GM19468 (cell line): Measurements from ENCODE around the gene PITPNC1.
"Not testable (repeated sequence)": the region's sequence is repeated elsewhere in the genome, so short reads cannot be mapped to it uniquely, and the experiment has no call there.

Experiments
- ATAC-seq: cut with Tn5 transposase; IDR thresholded peaks from one replicate; pipeline ENCODE4 v1.9.1; 2021; ENCODE audit warnings: mild to moderate bottlenecking, moderate library complexity, moderate number of reproducible peaks; ENCODE audit not compliant: unreplicated experiment; ENCODE audit errors: extremely low read depth

The PITPNC1 gene

DNA sequence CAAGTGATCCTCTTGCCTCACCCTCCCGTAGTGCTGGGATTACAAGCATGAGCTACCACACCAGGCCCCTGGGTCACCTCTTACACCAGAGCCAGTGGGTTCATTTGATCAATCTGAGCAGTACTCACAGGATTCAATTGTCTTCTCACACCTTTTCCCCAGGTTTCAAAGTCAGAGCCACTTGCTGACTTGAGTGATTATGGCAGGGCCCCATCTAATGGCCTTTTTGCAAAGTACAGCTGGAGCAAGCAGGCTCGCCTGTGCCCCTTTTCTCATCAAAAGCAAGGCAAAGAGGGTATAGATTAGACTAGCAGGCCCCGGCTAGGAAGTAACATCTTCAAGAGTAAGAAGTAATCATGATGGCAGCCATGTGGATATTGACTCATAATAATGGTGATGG lies 225.9 kb downstream of the PITPNC1 start:
- no peak for ATAC-seq

DNA sequence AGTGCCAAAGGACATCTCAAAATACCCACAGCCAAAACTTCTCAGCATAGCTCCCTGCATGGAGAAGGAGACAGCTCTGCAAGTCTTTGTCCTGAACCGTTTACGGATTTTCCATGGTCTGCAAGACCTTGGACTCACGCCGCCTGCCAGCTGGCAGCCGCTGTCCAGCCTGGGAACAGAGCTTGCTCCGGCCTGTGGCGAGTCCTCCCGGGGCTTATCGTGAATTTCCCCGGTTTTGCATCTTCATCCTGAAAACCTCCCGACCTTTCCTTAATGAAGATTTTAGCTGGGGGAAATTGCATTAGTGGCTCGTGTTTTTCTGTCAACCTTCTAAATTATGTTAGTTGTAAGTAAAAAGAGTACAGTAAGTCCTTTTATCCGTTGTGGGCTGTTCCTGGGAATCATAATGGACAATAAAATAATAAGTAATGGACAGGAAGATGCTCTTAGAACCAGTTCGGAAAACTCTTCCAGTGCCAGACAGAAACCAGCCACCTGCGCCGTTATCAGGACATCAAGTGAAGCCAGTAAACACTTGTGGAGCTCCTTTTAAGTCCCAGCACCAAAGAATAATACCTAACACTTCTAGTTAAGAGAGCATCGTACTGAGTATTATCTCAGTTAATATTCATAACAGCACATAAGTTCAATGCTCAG lies 228.3 kb downstream of the PITPNC1 start:
- ATAC-seq, result no peak

DNA sequence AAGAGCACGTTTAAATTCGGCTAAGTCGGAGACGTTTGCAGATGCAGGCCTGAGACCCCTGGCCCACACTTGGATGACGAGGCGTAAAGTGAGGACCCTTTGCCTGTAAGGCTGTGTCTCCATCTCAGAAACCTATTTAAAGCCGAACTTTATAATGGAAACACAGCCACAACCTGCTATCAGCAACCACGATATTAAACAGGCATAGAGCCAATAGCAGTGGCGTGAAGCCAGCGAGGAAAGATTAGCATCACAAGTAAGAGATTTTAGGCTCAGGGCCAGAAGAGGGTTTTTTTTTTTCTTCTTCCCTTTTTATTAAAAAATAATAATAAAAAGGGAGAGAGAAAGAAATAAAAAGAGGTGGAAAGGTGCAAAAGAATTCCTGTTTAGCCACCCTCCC lies 229.4 kb downstream of the PITPNC1 start:
- no peak for ATAC-seq

DNA sequence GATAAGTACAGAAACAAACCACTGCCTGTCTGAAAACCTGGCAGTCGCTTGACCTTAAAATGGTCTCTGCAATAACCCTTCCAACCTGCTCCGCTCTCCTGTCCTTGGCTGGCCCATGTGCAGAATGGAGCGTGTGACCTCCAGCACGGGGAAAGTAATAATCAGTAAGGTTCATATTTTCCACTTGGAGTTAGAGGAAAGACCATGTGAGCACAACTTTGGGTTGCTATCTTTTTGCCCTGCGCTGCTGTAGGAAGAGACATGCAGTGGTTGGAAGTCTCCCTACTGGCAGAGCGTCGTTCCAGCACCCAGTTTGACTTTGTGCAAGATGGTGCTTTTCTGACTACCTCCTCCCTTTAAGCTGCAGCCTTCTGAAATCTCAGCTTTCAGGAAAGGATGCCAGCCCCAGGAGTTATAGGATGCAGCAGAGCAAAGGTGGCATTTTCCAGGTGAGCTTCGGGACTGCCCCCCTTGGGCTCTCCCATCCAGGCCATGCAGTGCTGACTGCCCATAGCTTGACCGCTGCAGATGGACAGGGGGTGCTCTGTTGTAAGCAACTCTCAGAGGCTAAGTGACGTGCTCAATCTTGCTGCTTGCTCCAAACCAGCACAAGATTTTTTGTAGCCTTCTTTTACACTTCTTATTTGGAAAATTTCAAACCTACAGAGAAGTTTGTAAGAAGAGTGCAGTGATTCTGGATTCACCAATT lies 230.0 kb downstream of the PITPNC1 start:
- ATAC-seq, result no peak

DNA sequence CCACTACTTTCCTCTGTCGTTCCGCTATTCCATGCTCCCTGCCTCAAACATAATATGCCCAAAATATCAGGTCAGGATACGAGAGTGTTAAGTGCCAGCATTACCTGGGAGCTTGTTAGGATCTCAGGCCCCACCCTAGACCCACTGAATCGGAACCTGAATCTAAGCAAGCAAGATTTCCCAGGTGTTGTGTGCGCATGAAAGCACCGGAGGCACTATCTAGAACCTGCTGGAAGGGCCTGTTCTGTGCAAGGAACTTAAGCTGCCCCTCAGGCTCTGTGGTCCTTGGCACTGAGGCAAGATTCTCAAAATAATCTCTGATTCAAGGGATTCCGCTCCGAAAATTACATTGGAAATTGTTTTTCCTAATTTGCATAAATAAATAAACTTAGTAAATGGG lies 233.0 kb downstream of the PITPNC1 start:
- ATAC-seq, result no peak

DNA sequence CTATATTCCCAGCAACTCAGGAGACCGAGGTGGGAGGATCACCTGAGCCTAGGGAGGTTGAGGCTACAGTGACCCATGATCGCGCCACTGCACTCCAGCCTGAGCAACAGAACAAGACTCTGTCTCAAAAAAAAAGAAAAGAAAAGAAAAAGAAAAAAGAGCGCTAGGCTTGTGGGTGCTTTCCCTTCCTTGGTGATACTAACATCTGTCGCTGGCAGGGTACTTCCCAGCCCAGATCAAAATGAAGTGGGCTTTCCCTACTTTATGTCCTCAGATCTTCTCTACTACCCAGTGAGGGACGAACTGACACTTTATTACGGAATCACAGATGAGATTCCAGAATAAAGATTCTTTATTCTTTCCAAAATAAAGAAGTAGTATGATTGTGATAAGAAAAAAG lies 236.9 kb downstream of the PITPNC1 start:
- no peak for ATAC-seq

DNA sequence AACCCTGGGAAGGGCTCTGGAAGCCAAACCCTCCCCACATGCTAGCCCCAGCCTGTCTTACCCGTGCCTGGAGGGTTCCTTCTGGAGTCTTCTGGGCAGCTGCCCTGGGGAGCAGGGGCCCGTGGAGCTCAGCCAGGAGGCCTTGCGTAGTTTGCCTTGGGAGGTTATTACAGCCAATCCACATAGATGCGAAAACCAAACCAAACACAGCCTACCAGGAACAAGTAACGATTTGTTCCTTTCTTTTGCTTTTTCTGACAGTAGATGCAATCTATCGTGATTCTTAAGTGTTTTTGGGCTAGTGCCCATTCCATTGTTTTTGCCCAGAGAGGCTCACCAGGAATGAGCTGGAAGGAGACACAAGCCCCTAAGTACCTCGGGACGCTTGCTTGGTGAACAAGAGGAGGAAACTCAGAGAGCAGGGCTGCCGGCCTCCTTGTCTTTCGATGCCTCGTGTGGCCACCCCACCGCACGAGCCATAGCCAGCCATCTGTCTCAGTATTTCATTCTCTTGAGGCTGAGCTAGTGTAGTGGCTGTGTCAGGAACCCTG lies 238.0 kb downstream of the PITPNC1 start:
- ATAC-seq, result no peak

DNA sequence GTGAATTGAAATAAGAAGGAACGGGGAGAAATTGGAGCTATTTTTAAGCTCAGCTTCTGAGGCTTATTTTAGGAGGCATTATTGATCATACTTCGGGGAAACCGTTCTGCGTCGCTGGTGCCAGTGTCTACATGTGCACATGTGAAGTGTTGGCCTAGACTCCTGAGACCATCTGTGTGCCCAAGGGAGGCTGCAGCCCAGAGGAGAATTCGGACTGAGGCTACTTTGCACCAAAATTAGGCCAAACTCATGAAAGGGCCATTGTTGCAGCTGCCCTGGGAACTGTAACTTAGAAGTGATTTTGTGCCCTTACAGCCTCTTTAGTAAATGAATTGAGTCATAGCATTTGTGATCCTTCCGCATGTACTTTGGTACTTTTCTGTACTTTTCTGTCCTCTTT lies 238.7 kb downstream of the PITPNC1 start:
- no peak for ATAC-seq

DNA sequence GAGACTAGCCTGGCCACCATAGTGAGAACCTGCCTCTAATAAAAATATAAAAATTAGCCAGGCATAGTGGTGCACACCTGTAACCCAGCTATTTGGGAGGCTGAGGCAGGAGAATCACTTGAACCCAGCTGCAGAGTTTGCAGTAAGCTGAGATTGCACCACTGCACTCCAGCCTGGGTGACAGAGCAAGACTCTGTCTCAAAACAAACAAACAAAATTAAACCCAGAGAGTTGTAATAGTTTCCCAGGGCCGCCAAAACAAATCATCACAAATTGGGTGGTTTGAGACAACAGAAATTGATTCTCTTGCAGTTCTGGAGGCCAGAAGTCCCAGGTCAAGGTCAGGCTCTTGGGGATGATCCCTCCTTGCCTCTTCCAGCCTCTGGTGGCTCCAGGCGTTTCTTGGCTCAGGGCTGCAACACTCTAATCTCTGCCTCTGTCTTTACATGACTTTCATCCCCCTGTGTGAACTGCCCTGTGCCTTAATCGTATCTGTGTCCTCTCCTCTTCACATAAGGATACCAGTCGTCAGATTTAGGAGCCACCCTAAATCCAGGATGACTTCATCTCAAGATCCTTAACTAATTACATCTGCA lies 240.3 kb downstream of the PITPNC1 start:
- no peak for ATAC-seq

DNA sequence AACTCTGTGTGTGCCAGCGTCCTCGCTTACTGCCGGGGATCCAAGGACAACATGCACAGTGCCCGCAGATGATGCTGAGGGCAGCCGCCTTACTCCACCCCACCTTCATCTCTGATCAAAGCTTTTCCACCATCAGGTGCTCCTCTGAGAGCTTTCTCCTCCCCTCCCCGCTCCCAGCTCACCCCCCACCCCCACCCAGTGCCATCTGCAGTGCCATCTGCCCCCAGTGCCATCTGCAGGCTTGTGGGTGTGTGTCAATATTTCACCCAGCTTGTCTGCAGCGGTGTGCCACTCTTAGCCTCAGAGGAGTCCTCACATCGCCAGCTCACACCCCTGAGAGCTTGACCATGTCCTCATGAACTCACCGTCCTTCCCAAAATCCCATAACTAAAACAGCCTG lies 242.5 kb downstream of the PITPNC1 start:
- no peak for ATAC-seq

DNA sequence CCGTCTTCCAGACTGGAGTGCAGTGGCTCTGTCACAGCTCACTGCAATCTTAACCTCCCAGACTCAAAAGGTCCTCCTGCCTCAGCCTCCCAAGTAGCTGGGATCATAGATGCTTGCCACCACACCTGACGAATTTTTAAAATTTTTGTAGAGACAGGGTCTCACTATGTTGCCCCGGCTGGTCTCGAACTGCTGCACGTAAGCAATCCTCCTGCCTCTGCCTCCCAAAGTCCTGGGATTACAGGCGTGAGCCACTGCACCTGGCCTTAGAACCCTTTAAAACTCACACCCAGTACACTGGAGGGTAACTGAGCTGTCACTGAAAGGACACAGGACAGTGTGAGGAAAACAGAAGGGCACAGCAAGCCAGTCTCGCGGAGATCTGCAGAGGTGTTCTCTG lies 243.0 kb downstream of the PITPNC1 start:
- ATAC-seq, result no peak

DNA sequence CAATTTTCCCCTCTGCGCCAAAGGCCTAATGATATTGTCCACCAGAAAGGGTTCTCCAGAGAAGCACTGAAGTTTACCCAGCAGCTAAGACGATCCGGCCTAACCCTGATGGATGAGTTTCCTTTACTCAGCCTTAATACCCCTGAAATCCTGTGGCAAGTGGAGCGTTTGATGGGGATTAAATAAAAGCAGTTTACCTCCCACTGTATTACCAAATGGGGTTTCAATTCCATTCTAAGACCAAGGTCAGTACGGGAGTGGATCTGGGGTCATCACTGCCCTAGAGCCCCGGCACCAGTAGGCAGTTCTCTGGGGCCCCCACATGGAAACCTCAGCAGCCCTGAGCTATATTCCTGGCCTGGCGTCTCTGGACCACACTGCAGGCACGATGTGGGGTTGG lies 243.6 kb downstream of the PITPNC1 start:
- ATAC-seq, result no peak

DNA sequence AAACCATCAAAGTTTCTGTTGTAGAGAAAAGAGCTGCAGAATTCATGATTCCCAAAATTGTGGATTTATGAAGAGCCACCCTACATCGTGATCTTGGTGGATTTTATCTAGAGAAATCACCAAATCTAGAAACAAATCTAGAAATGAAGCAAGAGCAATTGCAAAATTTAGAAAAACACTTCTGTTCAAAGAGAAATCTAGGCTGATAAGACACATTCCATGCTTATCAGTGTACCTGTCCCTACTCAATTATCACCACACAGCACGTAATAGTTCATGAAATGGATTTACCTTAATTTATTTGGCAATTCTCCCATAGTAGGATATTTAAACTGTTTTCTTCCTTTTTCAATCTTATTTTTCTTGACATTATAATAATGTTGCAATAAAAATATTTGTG lies 246.7 kb downstream of the PITPNC1 start:
- no peak for ATAC-seq

DNA sequence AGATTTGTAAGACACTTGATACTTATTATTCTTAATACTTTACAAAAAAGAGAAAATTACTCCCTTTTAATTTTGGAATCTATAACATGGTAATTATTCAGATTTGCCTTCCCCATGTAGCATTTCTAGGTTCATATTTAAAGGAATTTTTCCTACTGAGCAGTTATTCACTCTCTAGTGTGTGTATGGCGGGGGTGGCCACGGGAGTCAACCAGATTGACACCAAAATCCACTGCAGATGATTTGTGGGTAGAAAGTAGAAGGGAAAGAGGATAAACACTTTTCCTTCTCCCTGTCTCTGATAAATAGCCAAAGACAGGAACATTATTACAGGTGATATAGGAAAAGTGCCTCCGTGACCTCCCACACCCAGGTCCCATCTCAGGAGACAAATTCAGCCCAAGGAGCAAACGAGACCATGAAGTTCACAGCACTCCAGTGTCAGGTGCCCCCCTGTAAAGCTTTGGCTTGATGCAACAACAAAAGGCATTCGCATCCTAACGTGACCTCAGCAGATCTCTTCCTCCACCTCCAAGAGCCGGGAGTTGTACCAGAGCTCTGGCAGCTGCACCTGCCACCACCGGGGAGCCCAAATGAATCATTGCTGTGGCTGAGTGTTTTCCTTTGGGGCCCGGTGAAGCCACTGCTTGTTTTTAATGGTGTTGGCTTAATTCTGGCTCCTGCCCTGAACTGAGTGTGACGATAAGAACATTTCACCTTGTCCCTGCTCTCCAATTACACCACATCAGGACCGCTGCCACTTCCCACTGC lies 248.0 kb downstream of the PITPNC1 start:
- no peak for ATAC-seq

DNA sequence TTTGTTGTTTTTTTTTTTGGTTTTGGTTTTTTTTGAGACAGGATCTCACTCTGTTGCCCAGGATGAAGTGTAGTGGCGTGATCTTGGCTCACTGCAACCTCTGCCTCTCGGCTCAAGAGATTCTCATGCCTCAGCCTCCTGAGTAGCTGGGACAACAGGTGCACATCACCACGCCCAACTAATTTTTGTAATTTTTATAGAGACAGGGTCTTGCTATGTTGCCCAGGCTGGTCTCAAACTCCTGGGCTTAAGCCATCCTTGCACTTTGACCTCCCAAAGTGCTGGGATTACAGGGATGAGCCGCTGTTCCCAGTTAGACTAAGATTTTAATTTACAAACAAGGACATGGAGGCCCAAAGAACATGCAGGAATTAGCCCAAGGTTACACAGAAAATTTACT lies 248.9 kb downstream of the PITPNC1 start:
- no peak for ATAC-seq

DNA sequence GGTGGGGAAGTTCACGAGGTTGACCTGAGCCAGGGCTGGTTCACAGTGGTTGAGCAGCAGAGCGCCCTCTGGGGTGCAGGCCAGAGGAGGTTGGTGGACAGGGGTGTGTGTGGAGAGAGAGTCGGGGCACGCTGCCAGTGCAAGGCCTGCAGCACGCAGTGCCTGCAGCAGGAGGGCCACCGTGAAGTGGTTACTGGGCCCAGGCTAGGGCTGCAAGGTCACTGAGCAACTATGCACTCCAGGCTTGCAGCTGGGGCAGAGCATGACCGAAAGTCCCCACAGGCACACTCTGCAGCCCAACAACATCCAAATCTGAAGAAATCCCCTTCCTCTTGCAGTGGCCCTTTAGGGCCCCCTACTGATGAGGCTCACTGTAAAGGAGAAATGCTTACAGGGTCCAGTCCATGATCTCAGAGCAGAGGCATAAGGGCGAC lies 251.5 kb downstream of the PITPNC1 start:
- no peak for ATAC-seq

DNA sequence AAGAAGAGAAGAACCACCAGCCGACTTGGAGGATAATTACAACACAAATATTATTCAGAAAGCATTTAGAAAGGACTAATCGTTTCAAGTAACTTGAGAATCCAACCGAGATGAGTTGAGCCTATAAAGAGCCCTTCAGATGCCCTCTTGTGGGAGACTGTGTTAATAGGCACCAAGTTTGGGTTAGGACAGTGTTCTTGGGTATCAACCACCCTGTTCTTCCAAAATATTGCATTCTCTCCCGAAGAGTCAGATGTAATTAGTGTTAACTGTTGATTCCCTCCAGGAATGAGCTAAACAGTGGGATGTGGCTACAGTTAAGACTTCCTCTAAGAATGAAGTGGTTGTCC lies 252.9 kb downstream of the PITPNC1 start:
- ATAC-seq, result no peak

DNA sequence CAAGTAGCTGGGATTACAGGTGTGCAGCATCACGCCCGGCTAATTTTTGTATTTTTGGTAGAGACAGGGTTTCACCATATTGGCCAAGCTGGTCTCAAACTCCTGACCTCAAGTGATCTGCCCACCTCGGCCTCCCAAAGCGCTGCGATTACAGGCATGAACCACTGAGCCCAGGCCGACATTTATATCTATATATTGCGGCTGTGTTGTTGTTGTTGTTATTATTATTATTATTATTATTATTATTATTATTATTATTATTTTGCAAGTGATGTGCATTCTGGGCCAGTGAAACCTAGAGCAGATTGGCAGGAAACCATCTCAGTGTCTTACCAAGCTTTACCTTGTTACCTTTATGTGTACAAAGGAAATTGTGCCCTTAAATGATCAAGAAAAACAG lies 253.8 kb downstream of the PITPNC1 start:
- ATAC-seq, result not testable (repeated sequence)

DNA sequence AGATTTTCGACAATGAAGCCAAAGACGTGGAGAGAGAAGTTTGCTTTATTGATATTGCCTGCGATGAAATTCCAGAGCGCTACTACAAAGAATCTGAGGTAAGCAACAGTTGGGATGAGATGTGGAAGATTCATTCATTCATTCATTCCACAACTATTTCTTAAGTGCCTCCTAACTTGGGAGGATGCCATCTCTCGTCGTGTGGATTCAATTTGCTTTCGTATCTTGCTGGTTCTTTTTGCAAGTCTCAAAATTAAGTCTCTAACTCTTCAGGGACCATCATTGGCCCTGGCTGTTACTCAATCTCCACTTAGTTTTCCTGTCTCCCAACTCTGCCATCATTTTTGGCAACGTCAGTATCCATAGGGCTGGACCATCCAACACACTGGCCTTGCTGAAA lies 255.1 kb downstream of the PITPNC1 start:
- no peak for ATAC-seq

DNA sequence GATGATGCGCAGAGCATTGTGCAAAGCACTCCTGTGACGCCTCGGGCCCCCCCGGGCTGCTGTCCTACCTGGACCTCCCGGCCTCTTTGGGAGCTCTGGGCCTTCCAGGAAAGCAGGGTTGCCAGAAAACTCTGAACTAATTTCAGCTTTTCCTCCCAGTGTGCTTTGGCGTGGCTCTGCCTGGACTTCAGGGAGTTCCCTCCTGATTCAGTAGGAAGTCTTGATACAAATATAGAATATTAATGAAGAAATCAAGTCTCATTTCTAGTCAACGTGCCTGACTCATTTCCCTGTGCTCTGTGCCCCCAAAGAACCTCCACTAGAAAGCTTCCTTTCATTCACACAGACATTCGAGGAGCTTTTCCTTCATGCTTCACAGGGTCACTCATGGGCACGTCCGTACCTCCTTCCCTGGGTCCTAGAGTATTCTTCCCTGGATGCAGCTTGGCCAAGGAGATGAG lies 256.7 kb downstream of the PITPNC1 start:
- ATAC-seq, result no peak

DNA sequence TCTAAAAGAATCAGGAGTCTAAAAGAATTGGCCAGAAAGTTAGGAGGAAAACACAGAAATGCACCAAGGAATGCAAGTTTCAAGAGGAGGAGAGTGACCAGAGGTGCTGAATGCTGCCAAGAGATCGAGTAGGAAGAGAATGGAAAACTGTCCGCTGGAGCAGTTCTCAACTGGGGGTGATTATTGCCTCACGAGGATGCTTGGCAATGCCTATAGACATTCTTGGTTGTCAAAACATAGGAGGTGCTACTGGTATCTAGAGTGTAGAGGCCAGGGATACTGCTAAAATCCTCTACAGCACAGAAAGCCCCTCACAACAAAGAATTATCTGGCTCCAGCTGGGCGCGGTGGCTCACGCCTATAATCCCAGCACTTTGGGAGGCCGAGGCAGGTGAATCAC lies 258.6 kb downstream of the PITPNC1 start:
- no peak for ATAC-seq
